GM19467 (cell line): ENCODE measurements around the gene GNPDA1.
A peak's percentile ranks its signal among the peaks of the same experiment; 100 is the strongest.
"Not testable (repeated sequence)": the region's sequence is repeated elsewhere in the genome, so short reads cannot be mapped to it uniquely, and the experiment has no call there.

Experiments
- ATAC-seq: cut with Tn5 transposase; IDR thresholded peaks from one replicate; pipeline ENCODE4 v1.9.1; 2021; ENCODE audit warnings: mild to moderate bottlenecking, moderate library complexity; ENCODE audit not compliant: unreplicated experiment

The GNPDA1 gene

GRCh38 chr5:142012792-142013388, at the start of gene GNPDA1:
GNPDA1 (minus strand) TSS chr5:142013027; CDS start chr5:142012035, 992 bp downstream.
- ATAC-seq, result peak; percentile 43

GRCh38 chr5:142059304-142059940, 46.6 kb upstream of the GNPDA1 start:
- no peak for ATAC-seq

- ATAC-seq, result no peak
Measured at GRCh38 chr5:142057697-142058056, 44.9 kb upstream of the GNPDA1 start.

- ATAC-seq, result no peak
Measured at GRCh38 chr5:142056816-142057696, 44.2 kb upstream of the GNPDA1 start.

- ATAC-seq, result no peak
Measured at GRCh38 chr5:142055301-142055700, 42.5 kb upstream of the GNPDA1 start.

- no peak for ATAC-seq
Measured at GRCh38 chr5:142053426-142054151, 40.8 kb upstream of the GNPDA1 start.

- not testable (repeated sequence) for ATAC-seq
Measured at GRCh38 chr5:142052026-142052425, 39.2 kb upstream of the GNPDA1 start.

- no peak for ATAC-seq
Measured at GRCh38 chr5:142048272-142048671, 35.4 kb upstream of the GNPDA1 start.

- ATAC-seq, result no peak
Measured at GRCh38 chr5:142046191-142046590, 33.4 kb upstream of the GNPDA1 start.

- ATAC-seq, result not testable (repeated sequence)
Measured at GRCh38 chr5:142040881-142041280, 28.1 kb upstream of the GNPDA1 start.

GRCh38 chr5:142040285-142040684, 27.5 kb upstream of the GNPDA1 start:
- ATAC-seq, result no peak

- ATAC-seq, result no peak
Measured at GRCh38 chr5:142038735-142039134, 25.9 kb upstream of the GNPDA1 start.

GRCh38 chr5:142037599-142037998, 24.8 kb upstream of the GNPDA1 start:
- not testable (repeated sequence) for ATAC-seq

GRCh38 chr5:142036918-142037317, 24.1 kb upstream of the GNPDA1 start:
- ATAC-seq, result no peak

GRCh38 chr5:142034994-142035393, 22.2 kb upstream of the GNPDA1 start:
- ATAC-seq, result no peak

GRCh38 chr5:142033632-142034567, 21.1 kb upstream of the GNPDA1 start:
- not testable (repeated sequence) for ATAC-seq

- no peak for ATAC-seq
Measured at GRCh38 chr5:142032747-142033631, 20.2 kb upstream of the GNPDA1 start.

GRCh38 chr5:142032150-142032549, 19.3 kb upstream of the GNPDA1 start:
- ATAC-seq, result no peak

- ATAC-seq, result no peak
Measured at GRCh38 chr5:142025637-142026036, 12.8 kb upstream of the GNPDA1 start.
